Jurkat, Clone E6-1 (cell line): ENCODE measurements around the gene ULK4. TPM values are rescaled to one million over a fixed set of nuclear protein-coding genes. Genes with fewer than 3 reads are reported as not detected.
"Not testable (repeated sequence)": the region's sequence is repeated elsewhere in the genome, so short reads cannot be mapped to it uniquely, and the experiment has no call there.

ENCODE experiments used
- DNase-seq: peaks from one replicate; pipeline ENCODE4 v3.0.0-alpha.2; 2011; ENCODE audit warnings: low read depth, low spot score
- H3K4me3 ChIP-seq: 2 replicates; pipeline ENCODE4 v1.5.1; 2011; ENCODE audit warnings: mild to moderate bottlenecking, low read length, control low read depth, moderate library complexity
- polyA plus RNA-seq: library from polyadenylated mRNA; unstranded; fragments of >200 nt; gene quantifications from one replicate; pipeline ENCODE4 v1.2.1, GENCODE V29; 2012; ENCODE audit warnings: missing spikeins; ENCODE audit not compliant: insufficient read length, insufficient read depth

The ULK4 gene
- polyA plus RNA-seq, result 9.7 TPM

DNA sequence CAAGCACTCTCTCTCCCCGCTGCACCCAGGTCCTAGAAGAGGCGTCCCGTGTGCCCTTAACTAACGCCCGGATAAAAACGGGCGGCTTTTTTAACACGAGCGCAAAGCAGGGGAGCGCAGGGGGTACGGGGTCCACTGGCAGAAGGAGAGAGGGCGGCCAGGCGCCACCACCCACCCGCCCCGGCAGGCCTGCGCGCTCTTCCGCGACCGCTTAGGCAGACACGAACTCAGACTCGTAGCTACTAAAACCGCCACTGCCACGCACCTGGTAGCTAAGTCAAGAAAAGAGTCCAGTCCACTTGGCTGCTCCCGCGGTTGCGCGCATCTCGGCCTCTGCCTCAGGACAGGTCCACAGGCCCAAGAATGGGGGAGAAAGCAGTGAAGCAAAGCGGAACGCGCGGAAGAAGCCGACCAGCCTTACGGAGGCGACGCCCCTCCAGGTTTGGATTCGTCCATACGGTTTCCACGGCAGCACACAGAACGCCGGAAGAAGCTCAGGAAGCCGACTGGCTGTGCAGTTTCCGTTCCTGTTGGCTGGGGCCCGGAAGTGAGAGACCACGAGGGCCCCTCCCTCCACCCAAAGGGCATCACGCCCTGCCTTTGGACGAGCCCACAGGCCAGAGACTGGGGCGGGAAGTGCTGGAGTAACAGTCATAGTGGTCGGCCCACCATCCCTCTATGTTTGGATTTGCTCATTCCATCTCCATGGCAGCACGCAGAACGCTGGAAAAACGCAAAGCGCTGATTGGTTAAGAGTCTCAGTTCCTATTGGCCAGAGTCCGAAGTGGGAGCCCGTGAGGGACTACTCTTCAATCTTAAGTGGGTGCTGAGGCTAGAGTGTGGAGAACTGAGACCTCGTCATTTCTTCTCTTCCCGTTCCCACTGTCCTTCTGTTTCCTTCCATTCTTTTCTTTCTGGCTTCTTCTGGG lies at the start of gene ULK4:
TSS of gene ULK4 (minus strand) at position 353 of the 929 bp plus-strand sequence. CDS start 7,344 bp downstream, outside the sequence.
- peak; percentile 98 for DNase-seq

DNA sequence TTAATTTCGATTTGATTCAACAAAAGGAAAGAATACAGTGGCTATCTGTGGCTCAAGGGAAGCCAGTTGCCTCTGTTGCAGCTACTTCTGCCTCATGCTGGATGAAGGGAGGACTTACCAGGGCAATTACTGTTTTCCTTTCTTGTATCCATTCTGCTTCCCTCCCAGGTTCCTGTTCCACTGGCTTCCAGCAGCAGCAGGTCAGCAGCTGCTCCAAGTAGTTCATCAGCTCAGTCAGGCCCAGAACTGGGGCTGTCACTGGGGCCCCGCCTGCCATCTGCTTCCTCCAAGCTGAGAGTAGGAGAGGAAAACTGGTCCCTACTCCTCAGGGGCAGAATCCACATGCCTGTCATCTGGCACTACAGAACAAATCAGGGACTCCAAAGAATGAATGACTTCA lies 48.6 kb upstream of the ULK4 start:
- no peak overlapping the region for H3K4me3 ChIP-seq
- DNase-seq, result no peak

More for the DNA sequence above, at the start of gene ULK4:
- H3K4me3 ChIP-seq, result peak within 1 kb of the TSS; percentile 87

DNA sequence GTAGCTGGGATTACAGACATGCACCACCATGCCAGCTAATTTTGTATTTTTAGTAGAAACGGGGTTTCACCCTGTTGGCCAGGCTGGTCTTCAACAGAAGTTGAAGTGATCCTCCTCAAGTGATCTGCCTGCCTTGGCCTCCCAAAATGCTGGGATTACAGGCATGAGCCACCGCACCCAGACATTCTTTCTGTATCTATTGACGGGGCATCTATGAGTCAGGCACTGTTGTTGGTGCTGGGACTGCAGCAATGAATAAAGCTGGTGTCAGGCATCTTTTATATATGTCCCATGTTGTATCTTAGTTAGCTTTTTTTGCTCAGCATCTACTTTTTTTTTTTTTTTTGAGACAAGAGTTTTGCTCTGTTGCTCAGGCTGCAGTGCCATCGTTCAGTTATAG lies 47.6 kb upstream of the ULK4 start:
- DNase-seq, result no peak
- no peak overlapping the region for H3K4me3 ChIP-seq

DNA sequence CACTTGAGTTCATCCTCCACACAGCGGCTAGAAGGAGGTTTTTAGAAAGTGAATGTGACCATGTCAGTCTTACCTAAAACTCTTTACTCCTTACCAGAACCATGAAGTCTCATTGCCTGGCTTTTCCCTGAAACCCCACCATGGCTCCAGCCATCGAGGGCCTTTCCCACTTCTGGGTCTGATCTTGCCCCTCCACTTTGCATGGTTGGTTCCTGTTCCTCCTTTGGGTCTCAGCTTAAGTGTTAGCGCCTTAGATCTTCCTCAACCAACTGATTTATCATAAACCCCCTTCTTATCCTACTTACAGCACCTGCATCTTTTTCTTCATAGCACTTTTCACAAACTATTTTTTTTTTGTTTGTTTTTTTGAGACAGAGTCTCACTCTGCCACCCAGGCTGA lies 45.9 kb upstream of the ULK4 start:
- no peak for DNase-seq
- no peak overlapping the region for H3K4me3 ChIP-seq

DNA sequence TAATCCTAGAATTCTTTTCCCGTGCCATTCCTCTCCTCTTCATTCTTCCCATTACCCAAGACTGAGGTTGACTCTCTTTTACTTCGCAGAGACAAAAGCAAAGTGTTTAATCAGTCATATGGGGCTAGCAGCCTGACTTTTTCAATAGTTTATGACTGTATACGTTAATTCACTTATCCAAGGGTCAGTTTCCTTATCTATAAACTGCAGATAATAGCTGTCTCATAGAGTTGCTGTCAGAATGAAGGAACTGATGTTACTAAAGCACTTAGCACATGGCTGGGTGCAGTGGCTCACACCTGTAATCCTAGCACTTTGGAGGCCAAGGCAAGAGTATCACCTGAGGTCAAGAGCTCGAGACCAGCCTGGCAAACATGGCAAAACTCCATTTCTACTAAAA lies 43.5 kb upstream of the ULK4 start:
- no peak for DNase-seq

DNA sequence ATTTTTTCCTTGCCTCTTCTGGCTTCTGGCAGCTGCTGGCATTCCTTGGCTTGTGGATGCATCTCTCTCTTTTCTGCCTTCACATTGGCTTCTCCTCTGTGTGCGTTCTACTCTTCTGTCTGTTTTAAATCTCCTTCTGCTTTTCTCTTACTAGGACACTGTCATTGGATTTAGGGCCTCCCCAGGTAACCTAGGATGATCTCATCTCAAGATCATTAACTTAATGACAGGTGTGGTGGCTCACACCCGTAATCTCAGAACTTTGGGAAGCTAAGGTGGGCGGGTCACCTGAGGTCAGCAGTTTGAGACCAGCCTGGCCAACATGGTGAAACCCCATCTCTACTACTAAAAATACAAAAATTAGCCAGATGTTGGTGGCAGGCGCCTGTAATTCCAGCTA lies 40.9 kb upstream of the ULK4 start:
- H3K4me3 ChIP-seq, result no peak overlapping the region
- DNase-seq, result no peak

More for the DNA sequence above, 43.5 kb upstream of the ULK4 start:
- H3K4me3 ChIP-seq, result no peak overlapping the region

DNA sequence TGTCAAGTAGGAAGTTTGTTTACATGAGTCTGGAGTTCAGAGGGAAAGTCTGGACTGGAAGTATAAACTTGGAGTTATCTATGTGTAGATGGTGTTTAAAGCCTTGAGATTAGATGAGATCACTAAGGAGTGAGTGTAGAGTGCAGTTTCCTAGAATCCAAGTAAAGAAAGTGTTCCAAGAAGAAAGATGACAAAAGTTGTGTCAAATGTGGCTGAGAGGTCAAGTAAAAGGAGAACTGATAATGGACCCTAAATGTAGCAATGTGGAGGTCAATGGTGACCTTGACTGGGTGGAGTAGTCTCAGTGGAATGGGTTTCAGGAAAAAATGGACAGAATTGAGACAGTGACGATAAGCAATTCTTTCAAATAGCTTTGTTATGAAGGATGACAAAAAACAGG lies 39.9 kb upstream of the ULK4 start:
- H3K4me3 ChIP-seq, result no peak overlapping the region
- no peak for DNase-seq

DNA sequence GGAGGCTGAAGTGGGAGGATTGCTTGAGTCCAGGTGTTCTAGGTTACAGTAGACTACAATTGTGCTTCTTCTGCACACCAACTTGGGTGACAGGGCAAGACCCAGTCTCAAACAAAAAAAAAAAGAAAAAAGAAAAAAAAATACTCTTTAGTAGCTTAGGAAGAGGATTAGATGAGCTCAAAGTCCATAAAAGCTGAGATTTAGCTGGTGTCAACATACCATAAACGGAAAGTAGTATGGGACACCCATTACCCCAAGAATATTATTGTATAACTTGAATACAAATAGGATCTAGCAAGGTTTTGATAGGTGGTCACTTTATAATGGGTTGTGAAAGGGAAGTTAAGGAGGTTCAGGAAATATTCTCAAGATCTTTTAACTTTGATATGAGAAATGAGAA lies 38.0 kb upstream of the ULK4 start:
- H3K4me3 ChIP-seq, result no peak overlapping the region
- DNase-seq, result no peak

DNA sequence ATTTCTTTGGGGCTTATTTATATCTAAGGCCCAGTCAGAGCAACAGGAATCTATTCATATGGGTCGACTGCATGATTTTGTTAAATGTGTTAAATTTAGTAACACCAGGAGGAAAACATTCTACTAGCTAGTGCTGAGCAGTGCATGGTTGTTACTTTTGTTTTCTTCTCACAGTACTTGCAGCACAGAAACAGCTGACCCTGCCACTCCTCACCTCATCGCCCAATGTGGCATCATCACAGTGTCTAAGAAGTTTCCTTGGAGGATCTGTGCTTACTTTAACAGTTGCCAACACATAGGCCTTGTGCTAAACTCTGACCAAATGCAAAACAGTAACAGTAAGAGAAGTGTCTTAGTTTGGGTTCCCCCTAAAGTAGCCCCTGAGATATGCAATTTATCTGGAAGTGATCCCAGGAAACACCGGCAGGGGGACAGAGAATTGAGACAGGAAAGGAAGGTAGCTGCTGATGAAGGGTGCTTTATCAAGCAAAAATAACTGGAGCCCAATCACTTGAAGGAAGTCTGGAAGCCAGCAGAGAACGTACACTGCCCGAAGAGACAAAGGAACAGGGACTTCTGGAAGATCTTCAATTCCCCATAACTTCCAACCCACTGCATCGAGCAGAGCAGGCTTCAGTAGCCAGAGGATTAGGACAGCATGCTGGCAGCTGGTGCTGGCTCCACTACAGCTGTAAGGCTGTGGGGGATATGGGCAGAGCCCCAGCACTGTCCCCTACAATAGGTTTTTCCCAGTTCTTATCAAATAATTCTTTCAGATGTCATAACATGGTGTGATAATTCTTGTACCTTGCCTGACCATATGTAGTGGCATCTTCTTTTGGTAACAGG lies 36.0 kb upstream of the ULK4 start:
- DNase-seq, result no peak
- H3K4me3 ChIP-seq, result no peak overlapping the region

DNA sequence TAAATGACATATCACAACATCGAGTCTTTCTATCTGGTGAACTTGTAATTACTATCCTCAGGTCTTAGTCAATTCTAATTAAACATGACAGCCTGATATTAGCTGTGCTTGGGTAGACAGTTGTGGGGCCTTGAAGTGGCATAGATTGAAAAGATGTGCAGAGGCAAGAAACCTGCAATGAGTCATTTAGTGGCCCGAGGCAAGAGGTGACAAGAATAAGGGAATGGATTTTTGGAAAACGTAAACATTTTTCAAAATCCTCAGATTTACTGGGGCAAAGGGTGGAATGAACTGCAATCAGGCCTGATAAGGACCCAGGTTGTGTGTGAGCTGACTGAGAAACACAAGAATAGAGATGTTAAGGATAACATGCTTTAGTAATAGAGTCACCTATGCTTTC lies 29.5 kb upstream of the ULK4 start:
- DNase-seq, result no peak
- no peak overlapping the region for H3K4me3 ChIP-seq

DNA sequence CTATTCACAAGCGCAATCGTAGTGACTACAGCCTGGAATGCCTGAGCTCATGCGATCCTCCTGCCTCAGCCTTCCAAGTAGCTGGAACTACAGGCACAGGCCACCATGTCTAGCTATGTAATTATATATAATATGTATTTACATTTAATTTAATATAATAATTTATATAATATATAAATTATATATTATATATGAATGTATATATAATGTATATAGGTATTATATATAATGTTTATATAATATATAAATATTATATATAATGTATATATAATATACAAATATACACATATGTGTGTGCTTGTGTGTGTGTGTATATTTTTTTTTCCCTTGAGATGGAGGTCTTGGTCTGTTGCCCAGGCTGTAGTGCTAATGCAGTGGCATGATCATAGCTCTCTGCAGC lies 27.6 kb upstream of the ULK4 start:
- H3K4me3 ChIP-seq, result no peak overlapping the region
- no peak for DNase-seq

DNA sequence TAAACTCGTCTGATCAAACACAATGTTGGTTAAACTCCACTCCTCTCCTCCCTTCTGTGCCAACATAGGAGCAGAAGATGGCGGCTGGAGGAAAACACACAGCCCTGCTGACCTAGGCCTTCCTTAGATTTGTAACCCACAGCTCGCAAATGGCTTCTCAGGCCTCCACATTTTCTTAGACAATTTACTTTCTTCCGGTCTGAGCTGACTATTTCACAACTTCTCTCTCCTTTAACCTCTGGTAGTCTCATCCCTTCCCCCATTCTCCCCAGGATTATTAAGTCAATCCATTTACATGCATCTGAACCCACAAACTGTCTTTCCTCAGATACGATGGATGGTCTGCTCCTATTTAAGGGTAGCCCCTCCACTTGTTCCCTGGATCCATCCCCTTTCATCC lies 25.7 kb upstream of the ULK4 start:
- no peak overlapping the region for H3K4me3 ChIP-seq
- DNase-seq, result no peak

DNA sequence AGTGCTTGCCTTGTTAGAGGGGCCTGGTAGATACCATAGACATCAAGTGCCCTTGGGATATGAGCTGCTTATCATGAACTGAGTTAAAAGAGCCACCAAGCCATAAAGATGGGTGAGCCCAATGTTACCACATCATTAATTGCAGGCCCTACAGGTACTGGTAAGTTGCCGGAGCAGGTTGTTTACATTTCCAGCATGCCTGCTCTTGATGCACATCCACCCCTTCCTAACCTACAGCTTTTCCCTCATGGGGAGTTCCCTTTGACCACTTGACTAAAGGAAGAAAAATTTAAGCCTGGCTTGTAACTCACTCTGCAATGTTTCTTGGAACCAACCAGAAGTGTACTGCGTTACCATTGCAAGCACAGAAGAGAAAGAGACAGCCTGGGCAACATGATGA lies 24.7 kb upstream of the ULK4 start:
- no peak for DNase-seq
- no peak overlapping the region for H3K4me3 ChIP-seq

DNA sequence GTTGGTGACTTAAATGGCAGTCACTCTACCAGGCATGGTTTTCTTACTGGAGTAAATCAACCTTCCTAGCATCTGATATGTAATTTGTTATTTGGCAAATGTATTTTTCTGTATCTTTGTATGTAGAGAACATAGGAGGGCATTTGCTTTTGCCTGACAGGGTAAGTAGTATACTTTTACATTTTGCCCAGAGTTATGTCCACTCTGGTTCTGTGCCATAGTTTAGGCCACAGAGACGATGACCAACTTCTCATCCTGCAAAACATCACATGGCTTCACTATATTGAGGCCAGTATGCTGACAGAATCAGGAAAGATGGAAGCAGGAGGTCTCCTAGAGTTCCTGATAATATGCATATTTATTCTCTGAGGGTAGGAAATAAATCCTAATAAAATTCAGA lies 23.1 kb upstream of the ULK4 start:
- no peak overlapping the region for H3K4me3 ChIP-seq
- DNase-seq, result no peak

DNA sequence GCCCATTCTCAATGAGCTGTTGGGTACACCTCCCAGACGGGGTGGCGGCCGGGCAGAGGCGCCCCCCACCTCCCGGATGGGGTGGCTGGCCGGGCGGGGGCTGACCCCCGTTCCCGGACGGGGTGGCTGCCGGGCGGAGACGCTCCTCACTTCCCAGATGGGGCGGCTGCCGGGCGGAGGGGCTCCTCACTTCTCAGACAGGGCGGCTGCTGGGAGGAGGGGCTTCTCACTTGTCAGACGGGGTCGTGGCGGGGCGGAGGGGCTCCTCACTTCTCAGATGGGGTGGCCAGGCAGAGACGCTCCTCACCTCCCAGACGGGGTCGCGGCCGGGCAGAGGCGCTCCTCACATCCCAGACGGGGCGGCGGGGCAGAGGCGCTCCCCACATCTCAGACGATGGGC lies 21.2 kb upstream of the ULK4 start:
- not testable (repeated sequence) for DNase-seq, H3K4me3 ChIP-seq

DNA sequence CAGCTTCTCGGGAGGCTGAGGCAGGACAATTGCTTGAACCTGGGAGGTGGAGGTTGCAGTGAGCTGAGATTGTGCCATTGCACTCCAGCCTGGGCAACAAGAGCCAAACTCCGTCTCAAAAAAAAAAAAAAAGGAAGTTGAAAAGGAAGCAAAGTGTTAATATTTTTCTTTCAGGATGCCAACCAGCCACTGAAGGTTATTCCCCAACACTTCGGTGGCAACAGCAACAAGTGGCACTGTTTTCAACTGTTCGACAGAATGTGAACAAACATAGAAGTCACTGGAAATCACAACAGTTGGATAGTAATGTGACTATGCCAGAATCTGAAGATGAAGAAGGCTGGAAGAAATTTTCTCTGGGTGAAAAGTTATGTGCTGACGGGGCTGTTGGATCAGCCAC lies 15.5 kb upstream of the ULK4 start:
- H3K4me3 ChIP-seq, DNase-seq: not testable (repeated sequence)

DNA sequence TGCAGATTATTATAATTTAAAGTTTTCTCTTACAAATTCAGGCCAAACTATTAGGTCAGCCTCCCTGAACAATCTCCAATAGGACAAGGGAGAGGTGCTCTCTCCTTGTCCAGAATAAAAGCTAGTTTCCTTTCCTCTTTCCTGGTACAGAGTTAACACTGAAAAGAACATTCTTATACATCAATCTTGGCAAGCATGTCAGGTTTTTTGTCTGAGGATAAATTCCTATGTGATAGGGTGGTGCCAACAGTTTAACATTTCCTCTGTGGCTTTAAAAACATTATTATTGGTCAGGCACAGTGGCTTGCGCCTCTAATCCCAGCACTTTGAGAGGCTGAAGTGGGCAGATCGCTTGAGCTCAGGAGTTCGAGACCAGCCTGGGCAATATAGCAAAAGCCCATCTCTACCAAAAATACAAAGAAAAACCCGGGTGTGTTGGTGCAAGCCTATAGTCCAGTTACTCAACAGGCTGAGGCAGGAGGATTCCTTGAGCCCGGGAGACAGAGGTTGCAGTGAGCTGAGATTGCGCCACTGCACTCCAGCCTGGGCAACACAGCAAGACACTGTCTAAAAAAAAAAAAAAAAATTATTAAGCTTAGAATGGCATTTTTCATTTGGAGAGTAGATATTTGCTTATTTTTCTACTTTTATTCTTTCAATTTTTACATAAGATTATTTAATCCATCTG lies 13.7 kb upstream of the ULK4 start:
- H3K4me3 ChIP-seq, result no peak overlapping the region
- DNase-seq, result no peak

DNA sequence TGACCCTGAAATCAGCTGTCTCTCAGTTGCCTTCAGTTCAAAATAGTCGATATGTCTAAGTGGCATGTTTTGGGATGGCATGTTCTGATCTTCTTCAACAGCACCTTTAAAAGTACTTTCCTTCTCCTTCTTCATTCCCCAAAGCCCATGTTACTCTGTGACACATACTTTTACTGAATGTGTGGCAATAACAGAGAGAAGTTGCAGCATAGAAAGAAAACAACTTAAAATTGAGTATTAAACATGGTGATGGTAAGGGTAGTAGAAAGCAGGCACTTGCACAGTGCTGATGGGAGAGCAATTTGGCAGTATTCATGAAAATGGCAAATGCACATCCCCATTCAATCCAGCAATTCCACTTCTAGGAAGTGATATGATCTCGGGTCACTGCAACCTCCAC lies 12.3 kb upstream of the ULK4 start:
- no peak overlapping the region for H3K4me3 ChIP-seq
- DNase-seq, result no peak

DNA sequence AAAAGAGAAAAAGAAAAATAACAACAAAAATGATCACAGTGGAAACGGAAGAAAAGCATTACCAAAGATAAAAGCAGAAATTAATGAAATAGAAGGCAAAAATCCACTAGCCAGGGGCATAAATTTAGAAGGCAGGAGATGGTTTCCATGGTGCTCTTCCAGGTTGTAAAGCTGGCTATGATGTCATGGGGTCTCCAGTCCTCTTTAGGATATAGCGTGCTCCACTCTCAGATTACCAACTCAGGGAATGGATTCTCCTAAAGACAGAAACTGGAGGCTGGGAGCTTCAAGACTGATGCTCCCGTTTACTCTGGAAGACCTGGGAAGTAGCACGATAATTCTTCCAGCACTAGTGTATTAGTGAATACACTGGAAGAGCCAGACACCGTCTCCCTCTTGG lies 10.9 kb upstream of the ULK4 start:
- no peak for DNase-seq
- no peak overlapping the region for H3K4me3 ChIP-seq

DNA sequence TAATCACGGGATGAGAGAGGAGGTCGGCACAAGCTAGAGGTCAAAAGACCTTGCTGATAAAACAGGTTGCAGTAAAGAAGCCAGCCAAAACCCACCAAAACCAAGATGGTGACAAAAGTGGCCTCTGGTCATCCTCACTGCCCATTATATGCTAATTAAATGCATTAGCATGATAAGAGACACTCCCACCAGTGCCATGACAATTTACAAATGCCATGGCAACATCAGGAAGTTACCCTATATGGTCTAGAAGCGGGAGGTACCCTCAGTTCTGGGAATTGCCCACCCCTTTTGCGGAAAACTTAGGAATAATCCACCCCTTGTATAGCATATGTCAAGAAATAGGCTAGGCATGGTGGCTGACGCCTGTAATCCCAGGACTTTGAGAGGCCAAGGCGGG lies 4.3 kb upstream of the ULK4 start:
- DNase-seq, result no peak
- H3K4me3 ChIP-seq, result no peak overlapping the region
